HG03520 (cell line): Measurements from ENCODE around the gene FBXO42.
A peak's percentile ranks its signal among the peaks of the same experiment; 100 is the strongest.

ENCODE experiments used
- ATAC-seq: cut with Tn5 transposase; IDR thresholded peaks from one replicate; pipeline ENCODE4 v1.9.1; 2021; ENCODE audit warnings: mild to moderate bottlenecking, moderate library complexity; ENCODE audit not compliant: unreplicated experiment

Gene FBXO42

GRCh38 chr1:16244650-16245285 is 107.5 kb downstream of the FBXO42 start:
- no peak for ATAC-seq

GRCh38 chr1:16243936-16244649 is 108.2 kb downstream of the FBXO42 start:
- ATAC-seq, result no peak

GRCh38 chr1:16243215-16243610 is 109.1 kb downstream of the FBXO42 start:
- no peak for ATAC-seq

GRCh38 chr1:16242556-16243214 is 109.6 kb downstream of the FBXO42 start:
- ATAC-seq, result no peak

- no peak for ATAC-seq
Measured at GRCh38 chr1:16241221-16241708, 111.0 kb downstream of the FBXO42 start.

GRCh38 chr1:16239972-16240491 is 112.2 kb downstream of the FBXO42 start:
- no peak for ATAC-seq

GRCh38 chr1:16237343-16237830 is 114.9 kb downstream of the FBXO42 start:
- ATAC-seq, result no peak

GRCh38 chr1:16236511-16237342 is 115.6 kb downstream of the FBXO42 start, which contains the start of gene CPLANE2:
Gene CPLANE2, minus strand, starts transcription at chr1:16237183. Its CDS starts 441 bp downstream, at chr1:16236742.
- ATAC-seq, result peak; percentile 83

GRCh38 chr1:16235944-16236510 is 116.3 kb downstream of the FBXO42 start:
- ATAC-seq, result peak; percentile 36

- no peak for ATAC-seq
Measured at GRCh38 chr1:16235347-16235746, 116.9 kb downstream of the FBXO42 start.

- ATAC-seq, result no peak
Measured at GRCh38 chr1:16233431-16233830, 118.8 kb downstream of the FBXO42 start.

- ATAC-seq, result no peak
Measured at GRCh38 chr1:16232316-16232710, 120.0 kb downstream of the FBXO42 start.

- no peak for ATAC-seq
Measured at GRCh38 chr1:16231331-16232315, 120.7 kb downstream of the FBXO42 start.

GRCh38 chr1:16230744-16231143 is 121.5 kb downstream of the FBXO42 start:
- no peak for ATAC-seq

- ATAC-seq, result no peak
Measured at GRCh38 chr1:16229976-16230740, 122.1 kb downstream of the FBXO42 start.

- ATAC-seq, result no peak
Measured at GRCh38 chr1:16226490-16227179, 125.6 kb downstream of the FBXO42 start.

- no peak for ATAC-seq
Measured at GRCh38 chr1:16226129-16226489, 126.2 kb downstream of the FBXO42 start.

GRCh38 chr1:16224472-16224871 is 127.8 kb downstream of the FBXO42 start:
- ATAC-seq, result no peak
